Measurements from ENCODE around the gene PTP4A2. TPM values are rescaled to one million over a fixed set of nuclear protein-coding genes. Genes with fewer than 3 reads are reported as not detected.
A peak's percentile ranks its signal among the peaks of the same experiment; 100 is the strongest.

Gene PTP4A2
- total RNA-seq, 1 donor from 2014 or later = 271 TPM

DNA sequence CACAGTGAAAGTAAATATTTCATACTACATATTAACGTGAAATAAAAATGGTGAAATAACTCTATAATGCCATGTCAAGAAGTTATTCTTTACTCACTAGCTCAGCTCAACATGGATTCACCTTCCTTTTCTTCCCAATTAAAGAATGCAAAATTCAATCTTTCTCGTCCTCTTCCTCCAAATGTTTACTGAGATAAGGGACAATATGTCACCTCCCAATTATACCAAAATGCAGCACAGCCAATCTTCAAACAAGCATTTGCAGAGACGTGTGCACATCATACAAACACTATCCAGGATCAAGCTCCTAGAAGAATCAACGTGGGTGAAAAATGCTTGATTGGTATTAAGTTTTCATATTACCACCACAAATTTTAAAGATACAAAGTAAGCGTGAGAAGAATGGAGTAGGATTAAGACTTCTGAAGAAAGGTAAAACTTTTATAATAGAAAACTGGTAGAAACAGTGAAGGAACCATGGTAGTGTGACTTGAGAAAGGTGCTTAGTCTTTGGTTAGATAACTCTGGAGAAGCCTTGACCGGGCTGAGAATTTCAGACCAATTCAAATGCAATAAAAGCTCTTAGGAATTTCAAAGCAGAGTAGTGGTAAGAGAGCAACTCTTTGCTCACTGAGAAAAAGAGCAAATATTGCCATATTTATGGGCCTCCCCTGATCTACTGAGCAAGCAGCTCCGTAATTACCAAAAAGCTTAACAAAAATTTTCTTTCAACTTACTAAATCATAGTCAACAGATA lies 7.2 kb downstream of the PTP4A2 start:
- peak overlapping the region; percentile 69 for H3K4me2 ChIP-seq (ENCODE audit: low read length)
- FAIRE-seq = no peak
- H3K9ac ChIP-seq (ENCODE audit: low read length) = peak overlapping the region; percentile 5
- peak overlapping the region; percentile 24 for H3K27ac ChIP-seq (ENCODE audit: low read depth, low read length)
- H3K9me3 ChIP-seq (ENCODE audit: insufficient read depth, low read depth, low read length) = no peaks in the 10 kb centered on the region
- H3K4me3 ChIP-seq (ENCODE audit: insufficient read depth, low read depth, low read length) = no peak overlapping the region
- H3K4me1 ChIP-seq (ENCODE audit: insufficient read depth, low read length) = peaks cover 42% of the 10 kb centered on the region
- no peak overlapping the region for H2AFZ ChIP-seq (ENCODE audit: low read depth, low read length)
- peaks cover 100% of the 10 kb centered on the region for H3K79me2 ChIP-seq (ENCODE audit: insufficient read depth, low read length)
- peaks cover 93% of the 10 kb centered on the region for H4K20me1 ChIP-seq (ENCODE audit: insufficient read depth, low read length)
- peak overlapping the region; percentile 85 for H3K27ac Mint-ChIP-seq (ENCODE audit: unreplicated experiment)
- H3K4me3 Mint-ChIP-seq (ENCODE audit: unreplicated experiment) = peak overlapping the region; percentile 65
- no peaks in the 10 kb centered on the region for H3K36me3 ChIP-seq (ENCODE audit: insufficient read depth, low read length)
- TF ChIP-seq, protein P1, sequence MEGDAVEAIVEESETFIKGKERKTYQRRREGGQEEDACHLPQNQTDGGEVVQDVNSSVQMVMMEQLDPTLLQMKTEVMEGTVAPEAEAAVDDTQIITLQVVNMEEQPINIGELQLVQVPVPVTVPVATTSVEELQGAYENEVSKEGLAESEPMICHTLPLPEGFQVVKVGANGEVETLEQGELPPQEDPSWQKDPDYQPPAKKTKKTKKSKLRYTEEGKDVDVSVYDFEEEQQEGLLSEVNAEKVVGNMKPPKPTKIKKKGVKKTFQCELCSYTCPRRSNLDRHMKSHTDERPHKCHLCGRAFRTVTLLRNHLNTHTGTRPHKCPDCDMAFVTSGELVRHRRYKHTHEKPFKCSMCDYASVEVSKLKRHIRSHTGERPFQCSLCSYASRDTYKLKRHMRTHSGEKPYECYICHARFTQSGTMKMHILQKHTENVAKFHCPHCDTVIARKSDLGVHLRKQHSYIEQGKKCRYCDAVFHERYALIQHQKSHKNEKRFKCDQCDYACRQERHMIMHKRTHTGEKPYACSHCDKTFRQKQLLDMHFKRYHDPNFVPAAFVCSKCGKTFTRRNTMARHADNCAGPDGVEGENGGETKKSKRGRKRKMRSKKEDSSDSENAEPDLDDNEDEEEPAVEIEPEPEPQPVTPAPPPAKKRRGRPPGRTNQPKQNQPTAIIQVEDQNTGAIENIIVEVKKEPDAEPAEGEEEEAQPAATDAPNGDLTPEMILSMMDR (IDR thresholded peaks at IDR 0.05; ENCODE audit: insufficient read depth, low read depth, low read length) = no peak
- TF ChIP-seq EZH2 (IDR thresholded peaks at IDR 0.05; ENCODE audit: insufficient read depth, low read length) = no peak
- H3K4me1 Mint-ChIP-seq (ENCODE audit: low read depth, unreplicated experiment) = peaks cover 62% of the 10 kb centered on the region
- no peaks in the 10 kb centered on the region for H3K27me3 Mint-ChIP-seq (ENCODE audit: low read depth, unreplicated experiment)
- H3K9me3 Mint-ChIP-seq (ENCODE audit: unreplicated experiment) = no peaks in the 10 kb centered on the region
- H3K27me3 ChIP-seq (ENCODE audit: insufficient read depth, low read length) = no peaks in the 10 kb centered on the region
- H3K36me3 Mint-ChIP-seq (ENCODE audit: low read depth, unreplicated experiment) = no peaks in the 10 kb centered on the region
- DNase-seq (ENCODE audit: low read depth) = no peak

GRCh38 chr1:31927661-31927980 lies 10.5 kb downstream of the PTP4A2 start:
- Histone ChIP-seq H3K9me3 (ENCODE audit: insufficient read depth, low read depth, low read length) (no peaks in the 10 kb centered on the region), H3K27ac (ENCODE audit: low read depth, low read length) (no peak overlapping the region), H3K27me3 (ENCODE audit: insufficient read depth, low read length) (no peaks in the 10 kb centered on the region), H3K4me3 (ENCODE audit: insufficient read depth, low read depth, low read length) (no peak overlapping the region), H3K4me1 (ENCODE audit: insufficient read depth, low read length) (peaks cover 23% of the 10 kb centered on the region), H4K20me1 (ENCODE audit: insufficient read depth, low read length) (peaks cover 89% of the 10 kb centered on the region), H3K79me2 (ENCODE audit: insufficient read depth, low read length) (peaks cover 98% of the 10 kb centered on the region), H3K36me3 (ENCODE audit: insufficient read depth, low read length) (no peaks in the 10 kb centered on the region), H3K4me2 (ENCODE audit: low read length) (no peak overlapping the region), H2AFZ (ENCODE audit: low read depth, low read length) (no peak overlapping the region), H3K9ac (ENCODE audit: low read length) (no peak overlapping the region)
- Mint-ChIP-seq H3K36me3 (ENCODE audit: low read depth, unreplicated experiment) (no peaks in the 10 kb centered on the region), H3K27me3 (ENCODE audit: low read depth, unreplicated experiment) (no peaks in the 10 kb centered on the region), H3K4me1 (ENCODE audit: low read depth, unreplicated experiment) (peaks cover 54% of the 10 kb centered on the region), H3K9me3 (ENCODE audit: unreplicated experiment) (no peaks in the 10 kb centered on the region), H3K27ac (ENCODE audit: unreplicated experiment) (no peak overlapping the region), H3K4me3 (ENCODE audit: unreplicated experiment) (no peak overlapping the region)
- DNase-seq (ENCODE audit: low read depth) = no peak
- no peak for FAIRE-seq
- TF ChIP-seq EZH2 (IDR thresholded peaks at IDR 0.05; ENCODE audit: insufficient read depth, low read length) = no peak
- TF ChIP-seq, protein P1 (IDR thresholded peaks at IDR 0.05; ENCODE audit: insufficient read depth, low read depth, low read length) = no peak
